Measurements from ENCODE around the gene ECPAS. TPM values are rescaled to one million over a fixed set of nuclear protein-coding genes. Genes with fewer than 3 reads are reported as not detected.
"Not testable (repeated sequence)": the region's sequence is repeated elsewhere in the genome, so short reads cannot be mapped to it uniquely, and the experiment has no call there.

The ECPAS gene
- polyA plus RNA-seq, 4 donors: 59.0 to 83.4 (median 79.6) TPM

GRCh38 chr9:111423389-111423788 is 60.8 kb downstream of the ECPAS start:
- DNase-seq (ENCODE audit: low read depth in 4 of 4, low spot score in 3 of 4): no peak

GRCh38 chr9:111414406-111414805 is 69.8 kb downstream of the ECPAS start:
- no peak for DNase-seq (ENCODE audit: low read depth in 4 of 4, low spot score in 3 of 4)

GRCh38 chr9:111413996-111414395 is 70.2 kb downstream of the ECPAS start:
- DNase-seq (ENCODE audit: low read depth in 4 of 4, low spot score in 3 of 4): no peak

GRCh38 chr9:111412280-111412679 is 71.9 kb downstream of the ECPAS start:
- DNase-seq (ENCODE audit: low read depth in 4 of 4, low spot score in 3 of 4): no peak

- no peak for DNase-seq (ENCODE audit: low read depth in 4 of 4, low spot score in 3 of 4)
These were observed 72.9 kb downstream of the ECPAS start for GRCh38 chr9:111411266-111411665.

- DNase-seq (ENCODE audit: low read depth in 4 of 4, low spot score in 3 of 4): no peak
These were observed 76.4 kb downstream of the ECPAS start for GRCh38 chr9:111407813-111408212.

- no peak for DNase-seq (ENCODE audit: low read depth in 4 of 4, low spot score in 3 of 4)
These were observed 78.5 kb downstream of the ECPAS start for GRCh38 chr9:111405701-111406100.

GRCh38 chr9:111401486-111401885 is 82.7 kb downstream of the ECPAS start:
- DNase-seq (ENCODE audit: low read depth in 4 of 4, low spot score in 3 of 4): not testable (repeated sequence)

GRCh38 chr9:111400564-111400898 is 83.7 kb downstream of the ECPAS start:
- DNase-seq (ENCODE audit: low read depth in 4 of 4, low spot score in 3 of 4): no peak

GRCh38 chr9:111399772-111400563 is 84.2 kb downstream of the ECPAS start:
- DNase-seq (ENCODE audit: low read depth in 4 of 4, low spot score in 3 of 4): no peak

GRCh38 chr9:111399211-111399739 is 84.9 kb downstream of the ECPAS start:
- DNase-seq (ENCODE audit: low read depth in 4 of 4, low spot score in 3 of 4): no peak

GRCh38 chr9:111393971-111394370 is 90.2 kb downstream of the ECPAS start:
- no peak for DNase-seq (ENCODE audit: low read depth in 4 of 4, low spot score in 3 of 4)

- no peak for DNase-seq (ENCODE audit: low read depth in 4 of 4, low spot score in 3 of 4)
These were observed 94.8 kb downstream of the ECPAS start for GRCh38 chr9:111389406-111389805.

- no peak for DNase-seq (ENCODE audit: low read depth in 4 of 4, low spot score in 3 of 4)
These were observed 97.8 kb downstream of the ECPAS start for GRCh38 chr9:111386386-111386785.

GRCh38 chr9:111381006-111381405 is 103.2 kb downstream of the ECPAS start:
- peak in 1 of 4 donors; percentile 17 for DNase-seq (ENCODE audit: low read depth in 4 of 4, low spot score in 3 of 4)

- DNase-seq (ENCODE audit: low read depth in 4 of 4, low spot score in 3 of 4): no peak
These were observed 108.2 kb downstream of the ECPAS start for GRCh38 chr9:111375817-111376564.

GRCh38 chr9:111375062-111375461 is 109.1 kb downstream of the ECPAS start:
- DNase-seq (ENCODE audit: low read depth in 4 of 4, low spot score in 3 of 4): no peak

GRCh38 chr9:111372297-111372696 is 111.9 kb downstream of the ECPAS start:
- no peak for DNase-seq (ENCODE audit: low read depth in 4 of 4, low spot score in 3 of 4)

- DNase-seq (ENCODE audit: low read depth in 4 of 4, low spot score in 3 of 4): no peak
These were observed 117.2 kb downstream of the ECPAS start for GRCh38 chr9:111366978-111367377.

GRCh38 chr9:111362526-111362925 is 121.7 kb downstream of the ECPAS start:
- DNase-seq (ENCODE audit: low read depth in 4 of 4, low spot score in 3 of 4): no peak

GRCh38 chr9:111360881-111361280 is 123.3 kb downstream of the ECPAS start:
- no peak for DNase-seq (ENCODE audit: low read depth in 4 of 4, low spot score in 3 of 4)

All from left renal pelvis (tissue), 4 donors.